ENCODE results near the gene ZCCHC14. TPM values are rescaled to one million over a fixed set of nuclear protein-coding genes. Genes with fewer than 3 reads are reported as not detected.

ZCCHC14 gene
- total and polyA plus RNA-seq, 2 of the 13 experiments (the other 11 are each of a cell fraction or from before 2014, with no cell fraction given): 12.4 to 12.5 TPM

- TF ChIP-seq NFATC3 (CRISPR knock-in tag; IDR thresholded peaks at IDR 0.05) (no peak), SRSF9 (IDR thresholded peaks at IDR 0.05; ENCODE audit: borderline replicate concordance, insufficient read depth, low read depth, low read length, poor library complexity, severe bottlenecking) (no peak), MED13 (CRISPR knock-in tag; IDR thresholded peaks at IDR 0.05) (no peak; the same call in 1 of the 2 replicates), ZNF33B (CRISPR knock-in tag; IDR thresholded peaks at IDR 0.05) (no peak), ZNF704 (CRISPR knock-in tag; IDR thresholded peaks at IDR 0.05; ENCODE audit: borderline replicate concordance) (peak; percentile 73; the same call in 1 of the 2 replicates), PLSCR1 (CRISPR knock-in tag; IDR thresholded peaks at IDR 0.05; ENCODE audit: borderline replicate concordance) (no peak), ATRX (CRISPR knock-in tag; IDR thresholded peaks at IDR 0.05; ENCODE audit: borderline replicate concordance) (no peak), ZNF576 (CRISPR knock-in tag; IDR thresholded peaks at IDR 0.05) (no peak), ZNF646 (CRISPR knock-in tag; IDR thresholded peaks at IDR 0.05) (no peak), GMEB1 (CRISPR knock-in tag; IDR thresholded peaks at IDR 0.05; ENCODE audit: borderline replicate concordance) (0 out of 2 replicates have a peak, but pooled peaks have one; percentile 10), ZNF513 (CRISPR knock-in tag; conservative IDR thresholded peaks at IDR 0.05) (no peak), SALL1 (CRISPR knock-in tag; IDR thresholded peaks at IDR 0.05) (peak; percentile 92), ATF5 (CRISPR knock-in tag; IDR thresholded peaks at IDR 0.05; ENCODE audit: low read depth) (no peak; the same call in 1 of the 2 replicates), ZNF333 (CRISPR knock-in tag; IDR thresholded peaks at IDR 0.05; ENCODE audit: borderline replicate concordance) (no peak; the same call in 1 of the 2 replicates), KLF11 (CRISPR knock-in tag; IDR thresholded peaks at IDR 0.05) (no peak)
Measured at GRCh38 chr16:87487361-87487924, 5.4 kb downstream of the ZCCHC14 start (continued).

All from HepG2 (cell line).